K562 (cell line): Measurements from ENCODE around the gene RAP1A. TPM values are rescaled to one million over a fixed set of nuclear protein-coding genes. Genes with fewer than 3 reads are reported as not detected.

Source experiments
- ATAC-seq: fragments of 200-7000 bp; cut with Tn5 transposase; 3 replicates; pipeline ENCODE4 v1.9.1; 2020; ENCODE audit warnings: moderate library complexity
- BruUV-seq: library from RNA; stranded (reverse); fragments of 400-500 nt; replicated peaks from 2 replicates; lab custom pipeline; 2021; lab: Mats Ljungman, UMichigan
- CTCF ChIA-PET: fragments of 300-600 bp; formaldehyde crosslinking; extraction: SDS; loops from one replicate; lab custom pipeline; 2021; ENCODE audit warnings: low intra/inter-chr PET ratio; lab: Yijun Ruan, JAX
- POLR2A ChIA-PET: fragments of 300-600, 350-650 bp; sonication (Branson Sonifier 250); formaldehyde crosslinking; extraction: SDS; loops from one replicate; lab custom pipeline; 2021; ENCODE audit warnings: antibody characterized with exemption, inconsistent platforms; lab: Yijun Ruan, JAX
- DNase-seq, 4 experiments: peaks; one replicate each; pipeline versions ENCODE4 v3.0.0 to v3.0.0-alpha.2; 2011 to 2018; ENCODE audit warnings: low spot score in 3 of 4, mixed read lengths in 3 of 4; ENCODE audit errors: extremely low read depth in 1 of 4
- FAIRE-seq: peaks from 2 replicates; lab custom pipeline; 2011; peaks lifted over from hg19 to GRCh38; lab: Jason Lieb, UNC
- H2AFZ ChIP-seq: 2 replicates; pipeline ENCODE4 v1.6.0; 2011; ENCODE audit warnings: low read depth, low read length, control low read depth, inconsistent platforms
- H3K27ac ChIP-seq: fragments of 200-600 bp; 3 replicates; pipeline ENCODE4 v1.8.0; 2011; ENCODE audit warnings: low read depth, mild to moderate bottlenecking, control low read depth, inconsistent platforms, low read length, moderate library complexity, mixed read lengths; ENCODE audit errors: extremely low read depth
- H3K27me3 ChIP-seq, 2 experiments: fragments of 300-600 bp in 1 of 2; 2 replicates in 1 of 2; 3 replicates in 1 of 2; pipeline versions ENCODE4 v1.6.0 to v1.8.0; 2011; ENCODE audit warnings: inconsistent platforms in 2 of 2, low read length in 2 of 2, mild to moderate bottlenecking in 1 of 2, mixed read lengths in 1 of 2, moderate library complexity in 1 of 2; ENCODE audit not compliant: control insufficient read depth in 2 of 2, insufficient read depth in 2 of 2
- H3K36me3 ChIP-seq: fragments of 300-600 bp; 3 replicates; pipeline ENCODE4 v1.8.0; 2011; ENCODE audit warnings: mild to moderate bottlenecking, low read length, inconsistent platforms; ENCODE audit not compliant: control insufficient read depth, insufficient read depth
- H3K4me1 ChIP-seq, 2 experiments: fragments of 200-600 bp in 1 of 2; replicated peaks in 1 of 2; 2 replicates in 1 of 2; 3 replicates in 1 of 2; pipeline versions ENCODE4 v1.5.1 to v1.8.0; 2011; ENCODE audit warnings: inconsistent platforms in 2 of 2, low read length in 2 of 2, mild to moderate bottlenecking in 1 of 2, mixed read lengths in 1 of 2, moderate library complexity in 1 of 2; ENCODE audit not compliant: control insufficient read depth in 2 of 2, insufficient read depth in 2 of 2
- H3K4me2 ChIP-seq: 2 replicates; pipeline ENCODE4 v1.6.1; 2011; ENCODE audit warnings: low read length, control low read depth, inconsistent platforms, mixed read lengths; ENCODE audit not compliant: insufficient read depth
- H3K4me3 ChIP-seq: fragments of 200-600 bp; sonication (generic), shearing (Covaris generic); 2 replicates; pipeline ENCODE4 v1.5.1; 2016; ENCODE audit warnings: control low read depth, inconsistent platforms
- H3K79me2 ChIP-seq: fragments of 200-600 bp; 3 replicates; pipeline ENCODE4 v1.8.0; 2011; ENCODE audit warnings: low read length, inconsistent platforms; ENCODE audit not compliant: control insufficient read depth, insufficient read depth
- H3K9ac ChIP-seq, 2 experiments: 2 replicates each; pipeline versions ENCODE4 v1.6.0 to v1.6.1; 2011; ENCODE audit warnings: low read depth in 2 of 2, low read length in 2 of 2, control low read depth in 1 of 2, inconsistent platforms in 1 of 2, mild to moderate bottlenecking in 1 of 2, mixed read lengths in 1 of 2; ENCODE audit not compliant: insufficient read depth in 1 of 2
- H3K9me1 ChIP-seq: one replicate; pipeline ENCODE4 v1.6.0; 2011; ENCODE audit warnings: inconsistent platforms, mild to moderate bottlenecking, low read length, moderate library complexity; ENCODE audit not compliant: control insufficient read depth, insufficient read depth
- H3K9me3 ChIP-seq: replicated peaks from 2 replicates; pipeline ENCODE4 v1.5.1; 2011; ENCODE audit warnings: low read depth, low read length, inconsistent platforms; ENCODE audit not compliant: control insufficient read depth, insufficient read depth
- H4K20me1 ChIP-seq: replicated peaks from 2 replicates; pipeline ENCODE4 v1.6.1; 2011; ENCODE audit warnings: low read length, inconsistent platforms, mixed read lengths; ENCODE audit not compliant: control insufficient read depth, insufficient read depth
- BCOR ChIP-seq: fragments of 450-650 bp; IDR thresholded peaks from 2 replicates; pipeline ENCODE4 v1.6.1; 2016
- CC2D1A ChIP-seq: fragments of 450-650 bp; IDR thresholded peaks from 2 replicates; pipeline ENCODE4 v1.6.1; 2017; ENCODE audit warnings: mild to moderate bottlenecking
- EWSR1 ChIP-seq: fragments of 450-650 bp; IDR thresholded peaks from 2 replicates; pipeline ENCODE4 v1.6.1; 2018; ENCODE audit warnings: borderline replicate concordance, mild to moderate bottlenecking, low read depth, moderate library complexity; ENCODE audit not compliant: partially characterized antibody
- JUN ChIP-seq, 2 experiments: sonication (generic) in 1 of 2; formaldehyde crosslinking in 1 of 2; IDR thresholded peaks; 2 replicates each; pipeline versions ENCODE4 v1.6.1 to v1.8.0; 2012 to 2022; ENCODE audit warnings: borderline replicate concordance in 2 of 2, mild to moderate bottlenecking in 2 of 2, improper control_type of control experiment in 1 of 2, low read depth in 1 of 2, low read length in 1 of 2, missing genetic modification reagents in 1 of 2
- MCM5 ChIP-seq: fragments of 450-650 bp; IDR thresholded peaks from 2 replicates; pipeline ENCODE4 v1.6.1; 2016; ENCODE audit warnings: low read depth
- MYBL2 ChIP-seq, 2 experiments: fragments of 450-650 bp in 1 of 2; sonication (generic) in 1 of 2; formaldehyde crosslinking in 1 of 2; IDR thresholded peaks; 2 replicates each; pipeline versions ENCODE4 v1.6.1 to v1.8.1; 2017 to 2022; ENCODE audit warnings: borderline replicate concordance in 1 of 2, inconsistent platforms in 1 of 2, low read depth in 1 of 2, mild to moderate bottlenecking in 1 of 2, missing genetic modification reagents in 1 of 2, moderate library complexity in 1 of 2
- NFATC3 ChIP-seq: fragments of 450-650 bp; IDR thresholded peaks from 2 replicates; pipeline ENCODE4 v1.6.1; 2017; ENCODE audit warnings: mild to moderate bottlenecking
- RBM25 ChIP-seq: fragments of 200-400 bp; formaldehyde crosslinking; IDR thresholded peaks from 2 replicates; pipeline ENCODE4 v1.6.1; 2018; ENCODE audit warnings: low read length, low read depth, moderate library complexity; ENCODE audit not compliant: severe bottlenecking
- RCOR1 ChIP-seq, 2 experiments: IDR thresholded peaks; 2 replicates each; pipeline ENCODE4 v1.6.1; 2012; ENCODE audit warnings: low read depth in 2 of 2, low read length in 2 of 2, borderline replicate concordance in 1 of 2, improper control_type of control experiment in 1 of 2
- SIN3B ChIP-seq: fragments of 450-650 bp; IDR thresholded peaks from 2 replicates; pipeline ENCODE4 v1.6.1; 2017; ENCODE audit warnings: low read depth, mild to moderate bottlenecking, moderate library complexity
- SP1 ChIP-seq: sonication (generic); formaldehyde crosslinking; IDR thresholded peaks from 2 replicates; pipeline ENCODE4 v1.8.1; 2022; ENCODE audit warnings: mild to moderate bottlenecking, missing genetic modification reagents
- SP2 ChIP-seq: IDR thresholded peaks from 2 replicates; pipeline ENCODE4 v1.6.1; 2011; ENCODE audit warnings: mild to moderate bottlenecking, low read depth, low read length, moderate library complexity; ENCODE audit not compliant: poor library complexity, severe bottlenecking; ENCODE audit errors: extremely low read depth
- ZNF121 ChIP-seq: sonication (generic); formaldehyde crosslinking; conservative IDR thresholded peaks from 2 replicates; pipeline ENCODE4 v1.8.0; 2022; ENCODE audit warnings: missing genetic modification reagents
- WGBS: fragments of 100-300 bp; shearing (Covaris generic); methylation state at CpG from one replicate; pipeline ENCODE4 v1.1.6; 2016; ENCODE audit warnings: low coverage, mixed read lengths; ENCODE audit not compliant: insufficient coverage; ENCODE audit errors: missing lambda C conversion rate; 5-methylcytosine and 5-hydroxymethylcytosine counted together
- in situ Hi-C: fragments of 300-500 bp; cut with MboI; formaldehyde crosslinking; loops from 4 replicates; pipeline ENCODE4 v1.15.0; 2018; ENCODE audit warnings: inconsistent platforms, mixed read lengths
- intact Hi-C: fragments of 100-400 bp; cut with micrococcal nuclease; formaldehyde crosslinking; loops from 2 replicates; pipeline ENCODE4 v1.14.2; 2022
- polyA plus RNA-seq, 8 experiments: library from polyadenylated mRNA; depleted of rRNA in 4 of 8; stranded (reverse) in 5 of 8; unstranded in 3 of 8; fragments of >200 nt; fragmentation: Nextera tagmentation in 2 of 8; fragmentation: Illumina TruSeq in 1 of 8; extraction: Ambion mirVana in 2 of 8; extraction: Trizol in 1 of 8; gene quantifications; 2 replicates each; pipeline versions ENCODE4 v1.2.1 to v1.2.3, GENCODE V29; 2011 to 2014; ENCODE audit warnings: inconsistent platforms in 1 of 8, missing spikeins in 1 of 8
- total RNA-seq, 7 experiments: library from RNA; depleted of rRNA in 6 of 7; stranded (reverse); fragments of >200 nt in 6 of 7; fragmentation: Illumina TruSeq in 2 of 7; extraction: Trizol in 2 of 7; gene quantifications; 2 replicates each; pipeline versions ENCODE4 v1.2.1 to v1.2.3, GENCODE V29; 2011 to 2021; ENCODE audit warnings: low replicate concordance in 1 of 7
- TF ChIP-seq, protein P1 (sequence below): sonication (generic); formaldehyde crosslinking; IDR thresholded peaks from 2 replicates; pipeline ENCODE4 v1.8.1; 2023; ENCODE audit warnings: missing genetic modification reagents, mild to moderate bottlenecking, borderline replicate concordance
- TF ChIP-seq, protein P2 (sequence below): fragments of 450-650 bp; IDR thresholded peaks from 2 replicates; pipeline ENCODE4 v1.6.1; 2016; ENCODE audit warnings: borderline replicate concordance

RAP1A gene
- total and polyA plus RNA-seq, 9 of the 15 experiments (the other 6 are each of a cell fraction or from before 2014, with no cell fraction given), result 13.4 to 86.2 (median 32.5) TPM

DNA sequence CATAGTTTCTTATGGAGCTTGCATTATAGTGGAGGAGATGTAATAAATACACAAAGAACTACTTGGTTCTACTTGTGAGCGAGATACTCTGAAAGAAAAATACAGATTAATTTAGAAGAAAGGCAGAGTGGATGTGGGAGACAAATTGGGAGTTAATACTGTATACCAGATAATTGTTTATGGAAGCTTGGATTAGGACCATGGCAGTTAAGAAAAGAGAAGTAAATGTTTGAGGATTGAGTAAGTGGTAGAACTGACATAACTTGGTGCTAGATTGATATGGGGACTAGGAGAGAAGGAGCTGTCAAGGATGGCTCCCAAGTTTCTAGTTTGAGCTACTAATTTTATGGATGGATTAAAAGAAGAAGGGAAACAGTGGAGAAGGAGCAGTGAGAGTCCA, 72.3 kb downstream of the RAP1A start (continued):
- TF ChIP-seq, protein P1, sequence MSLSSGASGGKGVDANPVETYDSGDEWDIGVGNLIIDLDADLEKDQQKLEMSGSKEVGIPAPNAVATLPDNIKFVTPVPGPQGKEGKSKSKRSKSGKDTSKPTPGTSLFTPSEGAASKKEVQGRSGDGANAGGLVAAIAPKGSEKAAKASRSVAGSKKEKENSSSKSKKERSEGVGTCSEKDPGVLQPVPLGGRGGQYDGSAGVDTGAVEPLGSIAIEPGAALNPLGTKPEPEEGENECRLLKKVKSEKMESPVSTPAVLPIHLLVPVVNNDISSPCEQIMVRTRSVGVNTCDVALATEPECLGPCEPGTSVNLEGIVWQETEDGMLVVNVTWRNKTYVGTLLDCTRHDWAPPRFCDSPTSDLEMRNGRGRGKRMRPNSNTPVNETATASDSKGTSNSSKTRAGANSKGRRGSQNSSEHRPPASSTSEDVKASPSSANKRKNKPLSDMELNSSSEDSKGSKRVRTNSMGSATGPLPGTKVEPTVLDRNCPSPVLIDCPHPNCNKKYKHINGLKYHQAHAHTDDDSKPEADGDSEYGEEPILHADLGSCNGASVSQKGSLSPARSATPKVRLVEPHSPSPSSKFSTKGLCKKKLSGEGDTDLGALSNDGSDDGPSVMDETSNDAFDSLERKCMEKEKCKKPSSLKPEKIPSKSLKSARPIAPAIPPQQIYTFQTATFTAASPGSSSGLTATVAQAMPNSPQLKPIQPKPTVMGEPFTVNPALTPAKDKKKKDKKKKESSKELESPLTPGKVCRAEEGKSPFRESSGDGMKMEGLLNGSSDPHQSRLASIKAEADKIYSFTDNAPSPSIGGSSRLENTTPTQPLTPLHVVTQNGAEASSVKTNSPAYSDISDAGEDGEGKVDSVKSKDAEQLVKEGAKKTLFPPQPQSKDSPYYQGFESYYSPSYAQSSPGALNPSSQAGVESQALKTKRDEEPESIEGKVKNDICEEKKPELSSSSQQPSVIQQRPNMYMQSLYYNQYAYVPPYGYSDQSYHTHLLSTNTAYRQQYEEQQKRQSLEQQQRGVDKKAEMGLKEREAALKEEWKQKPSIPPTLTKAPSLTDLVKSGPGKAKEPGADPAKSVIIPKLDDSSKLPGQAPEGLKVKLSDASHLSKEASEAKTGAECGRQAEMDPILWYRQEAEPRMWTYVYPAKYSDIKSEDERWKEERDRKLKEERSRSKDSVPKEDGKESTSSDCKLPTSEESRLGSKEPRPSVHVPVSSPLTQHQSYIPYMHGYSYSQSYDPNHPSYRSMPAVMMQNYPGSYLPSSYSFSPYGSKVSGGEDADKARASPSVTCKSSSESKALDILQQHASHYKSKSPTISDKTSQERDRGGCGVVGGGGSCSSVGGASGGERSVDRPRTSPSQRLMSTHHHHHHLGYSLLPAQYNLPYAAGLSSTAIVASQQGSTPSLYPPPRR, result no peak
- TF ChIP-seq NFATC3 (no peak), BCOR (no peak), MCM5 (no peak), MYBL2 (IDR thresholded peaks at IDR 0.05; ENCODE audit: low read depth) (no peak), MYBL2 (CRISPR knock-in tag; IDR thresholded peaks at IDR 0.05; ENCODE audit: borderline replicate concordance) (no peak)

DNA sequence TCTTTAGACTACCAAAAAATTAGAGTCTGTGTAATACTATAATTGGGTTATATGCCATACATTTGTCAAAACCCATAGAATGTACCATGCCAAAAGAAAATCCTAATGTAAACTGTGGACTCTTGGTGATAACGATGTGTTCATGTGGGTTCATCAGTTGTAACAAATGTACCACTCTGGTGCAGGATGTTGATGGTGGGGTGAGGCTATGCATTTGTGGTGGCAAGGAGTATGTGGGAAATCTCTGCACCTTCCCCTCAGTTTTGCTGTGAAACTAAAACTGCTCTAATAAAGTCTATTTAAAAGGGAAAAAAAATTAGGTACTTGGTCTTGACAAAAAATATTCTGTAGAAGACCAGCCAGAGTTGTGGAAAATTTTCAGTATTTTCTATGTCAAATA, 76.2 kb downstream of the RAP1A start:
- WGBS, result 91% methylated on average over 1 of the region's 1 CpG
- intact Hi-C loops (no loop called here), in situ Hi-C loops (no loop called here)
- H3K36me3 ChIP-seq, result peaks cover 90% of the 10 kb centered on the region
- H3K4me2 ChIP-seq, result no peak overlapping the region
- DNase-seq (no peak), ATAC-seq (no peak), FAIRE-seq (no peak)
- H3K9me3 ChIP-seq, result no peaks in the 10 kb centered on the region
- no peaks in the 10 kb centered on the region for H4K20me1 ChIP-seq
- H3K9ac ChIP-seq, result no peak overlapping the region
- H3K4me3 ChIP-seq, result no peak overlapping the region
- H3K79me2 ChIP-seq, result no peaks in the 10 kb centered on the region
- H2AFZ ChIP-seq, result no peak overlapping the region
- no peaks in the 10 kb centered on the region for H3K9me1 ChIP-seq
- BruUV-seq, result no TSS peak
- no peaks in the 10 kb centered on the region for H3K27me3 ChIP-seq
- H3K4me1 ChIP-seq, result no peaks in the 10 kb centered on the region
- ChIA-PET CTCF (no interaction called here), POLR2A (no interaction called here)
- H3K27ac ChIP-seq, result no peak overlapping the region
- TF ChIP-seq EWSR1 (no peak), RBM25 (no peak), SP1 (CRISPR knock-in tag) (no peak), RCOR1 (IDR thresholded peaks at IDR 0.05; ENCODE audit: borderline replicate concordance in 1 of 2, low read depth in 2 of 2, low read length in 2 of 2) (no peak), ZNF121 (CRISPR knock-in tag) (no peak), SIN3B (no peak), JUN (IDR thresholded peaks at IDR 0.05; ENCODE audit: borderline replicate concordance, low read depth, low read length) (no peak), JUN (CRISPR knock-in tag; IDR thresholded peaks at IDR 0.05; ENCODE audit: borderline replicate concordance) (no peak), CC2D1A (no peak), SP2 (no peak)
- TF ChIP-seq, protein P2, sequence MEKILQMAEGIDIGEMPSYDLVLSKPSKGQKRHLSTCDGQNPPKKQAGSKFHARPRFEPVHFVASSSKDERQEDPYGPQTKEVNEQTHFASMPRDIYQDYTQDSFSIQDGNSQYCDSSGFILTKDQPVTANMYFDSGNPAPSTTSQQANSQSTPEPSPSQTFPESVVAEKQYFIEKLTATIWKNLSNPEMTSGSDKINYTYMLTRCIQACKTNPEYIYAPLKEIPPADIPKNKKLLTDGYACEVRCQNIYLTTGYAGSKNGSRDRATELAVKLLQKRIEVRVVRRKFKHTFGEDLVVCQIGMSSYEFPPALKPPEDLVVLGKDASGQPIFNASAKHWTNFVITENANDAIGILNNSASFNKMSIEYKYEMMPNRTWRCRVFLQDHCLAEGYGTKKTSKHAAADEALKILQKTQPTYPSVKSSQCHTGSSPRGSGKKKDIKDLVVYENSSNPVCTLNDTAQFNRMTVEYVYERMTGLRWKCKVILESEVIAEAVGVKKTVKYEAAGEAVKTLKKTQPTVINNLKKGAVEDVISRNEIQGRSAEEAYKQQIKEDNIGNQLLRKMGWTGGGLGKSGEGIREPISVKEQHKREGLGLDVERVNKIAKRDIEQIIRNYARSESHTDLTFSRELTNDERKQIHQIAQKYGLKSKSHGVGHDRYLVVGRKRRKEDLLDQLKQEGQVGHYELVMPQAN, result no peak
